Tibial nerve (tissue), 3 donors: ENCODE results near the gene TRAP1.

Experiments
- CTCF ChIP-seq, 5 experiments: fragments of 200-600 bp in 3 of 5; fragments of 450-650 bp in 2 of 5; sonication (generic) in 3 of 5; IDR thresholded peaks; one replicate each; pipeline ENCODE4 v1.5.1; 2016 to 2019; ENCODE audit warnings: antibody characterized with exemption in 5 of 5, mild to moderate bottlenecking in 3 of 5, moderate library complexity in 2 of 5
- POLR2A ChIP-seq, 2 donors: fragments of 450-650 bp; IDR thresholded peaks; one replicate each; pipeline ENCODE4 v1.6.1; 2017; ENCODE audit warnings: antibody characterized with exemption in 2 of 2, mild to moderate bottlenecking in 2 of 2, moderate library complexity in 2 of 2

DNA sequence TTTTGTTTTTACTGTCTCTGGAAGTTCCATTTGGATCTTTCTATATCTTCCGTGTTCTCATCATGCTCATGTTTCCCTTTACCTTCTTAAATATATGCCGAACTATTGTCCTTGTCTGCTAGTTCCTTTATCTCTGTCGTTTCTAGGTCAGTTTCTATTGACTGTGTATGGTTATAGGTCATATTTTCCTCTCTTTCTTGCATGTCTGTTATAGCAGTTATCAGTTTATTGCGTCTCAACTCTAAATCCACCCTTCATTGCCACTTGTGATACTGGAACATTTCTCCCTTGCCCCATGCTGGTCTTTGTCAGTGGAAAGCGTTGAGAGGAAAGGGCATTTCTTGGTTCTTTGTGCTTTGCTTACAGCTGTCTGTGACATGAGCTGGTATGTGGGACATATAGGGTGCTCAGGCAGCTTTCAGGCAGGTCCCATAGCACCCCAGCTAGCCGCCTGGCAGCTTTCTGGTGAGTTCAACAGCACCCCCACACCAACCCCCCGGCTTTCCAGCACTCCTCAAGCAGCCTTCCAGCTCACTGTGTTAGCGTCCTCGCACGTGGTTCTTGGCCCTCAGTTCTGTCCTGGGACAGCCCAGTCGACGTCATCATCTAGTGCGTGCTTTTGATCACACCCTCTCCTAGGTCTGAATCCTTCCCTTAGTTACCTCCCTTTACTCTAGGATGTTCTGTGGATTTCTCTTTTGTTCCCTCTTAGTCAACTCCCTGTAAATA lies 78.2 kb downstream of the TRAP1 start:
- TF ChIP-seq POLR2A (IDR thresholded peaks at IDR 0.05) (no peak), CTCF (IDR thresholded peaks at IDR 0.05) (no peak)
